ENCODE results near the gene TMEM31. TPM values are rescaled to one million over a fixed set of nuclear protein-coding genes. Genes with fewer than 3 reads are reported as not detected.

Gene TMEM31
- total and polyA plus RNA-seq, 2 of the 4 experiments (the other 2 are of a cell fraction) = 0.17 TPM; not detected in 1

DNA sequence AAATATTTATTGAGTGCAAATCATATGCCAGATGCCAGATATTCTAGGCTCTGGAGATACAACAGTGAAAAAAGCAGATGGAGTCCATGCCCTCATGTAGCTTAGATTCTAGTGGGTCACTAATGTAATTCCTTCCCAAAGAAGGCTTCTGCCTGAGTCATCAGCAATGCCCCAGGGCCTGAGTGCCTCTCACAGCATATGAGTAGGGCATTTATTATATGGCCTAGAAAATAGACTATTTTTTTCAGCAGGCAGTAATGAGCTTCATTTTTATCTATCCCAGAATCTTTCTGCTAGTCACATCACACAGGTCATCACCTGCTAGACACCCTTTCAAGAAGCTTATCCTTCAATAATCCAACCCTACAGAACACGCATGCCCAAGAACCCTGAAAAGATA is 22.3 kb downstream of the TMEM31 start:
- H2BK5ac ChIP-seq (ENCODE audit: low read depth, low read length, poor library complexity, severe bottlenecking) = no peak overlapping the region
- WGBS, 2 experiments (ENCODE audit: extremely low coverage in 2 of 2, insufficient read length in 1 of 2) = no CpG with 5 or more reads among the region's 1 CpG
- in situ Hi-C loops (cut with MboI; ENCODE audit: low sequenced_read_pairs) = no loop called here
- H3K36me3 ChIP-seq (ENCODE audit: control insufficient read depth, insufficient read depth, low read length) = no peaks in the 10 kb centered on the region
- H3K14ac ChIP-seq (replicated peaks; ENCODE audit: low read depth, low read length) = no peak overlapping the region
- H2BK20ac ChIP-seq (ENCODE audit: low read depth, low read length) = no peak overlapping the region
- no peak overlapping the region for H2AK5ac ChIP-seq (ENCODE audit: low read depth, low read length)
- no peak for TF ChIP-seq MXI1 (IDR thresholded peaks at IDR 0.05; ENCODE audit: borderline replicate concordance, low read depth, low read length)
- no peak for TF ChIP-seq RAD21 (IDR thresholded peaks at IDR 0.05; ENCODE audit: low read length)
- TF ChIP-seq MAZ (IDR thresholded peaks at IDR 0.05; ENCODE audit: borderline replicate concordance, low read depth, low read length) = no peak
- TF ChIP-seq, protein P1, sequence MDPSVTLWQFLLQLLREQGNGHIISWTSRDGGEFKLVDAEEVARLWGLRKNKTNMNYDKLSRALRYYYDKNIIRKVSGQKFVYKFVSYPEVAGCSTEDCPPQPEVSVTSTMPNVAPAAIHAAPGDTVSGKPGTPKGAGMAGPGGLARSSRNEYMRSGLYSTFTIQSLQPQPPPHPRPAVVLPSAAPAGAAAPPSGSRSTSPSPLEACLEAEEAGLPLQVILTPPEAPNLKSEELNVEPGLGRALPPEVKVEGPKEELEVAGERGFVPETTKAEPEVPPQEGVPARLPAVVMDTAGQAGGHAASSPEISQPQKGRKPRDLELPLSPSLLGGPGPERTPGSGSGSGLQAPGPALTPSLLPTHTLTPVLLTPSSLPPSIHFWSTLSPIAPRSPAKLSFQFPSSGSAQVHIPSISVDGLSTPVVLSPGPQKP (IDR thresholded peaks at IDR 0.05; ENCODE audit: borderline replicate concordance, low read depth, low read length) = no peak
- no peak for TF ChIP-seq RFX5 (IDR thresholded peaks at IDR 0.05; ENCODE audit: low read depth, low read length)
- TF ChIP-seq, protein P2, sequence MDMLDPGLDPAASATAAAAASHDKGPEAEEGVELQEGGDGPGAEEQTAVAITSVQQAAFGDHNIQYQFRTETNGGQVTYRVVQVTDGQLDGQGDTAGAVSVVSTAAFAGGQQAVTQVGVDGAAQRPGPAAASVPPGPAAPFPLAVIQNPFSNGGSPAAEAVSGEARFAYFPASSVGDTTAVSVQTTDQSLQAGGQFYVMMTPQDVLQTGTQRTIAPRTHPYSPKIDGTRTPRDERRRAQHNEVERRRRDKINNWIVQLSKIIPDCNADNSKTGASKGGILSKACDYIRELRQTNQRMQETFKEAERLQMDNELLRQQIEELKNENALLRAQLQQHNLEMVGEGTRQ (IDR thresholded peaks at IDR 0.05; ENCODE audit: low read depth, low read length) = no peak
- no peak for TF ChIP-seq RCOR1 (IDR thresholded peaks at IDR 0.05; ENCODE audit: insufficient replicate concordance, low read length)
- no peak for TF ChIP-seq POLR2A (IDR thresholded peaks at IDR 0.05; ENCODE audit: low read depth, low read length)
- TF ChIP-seq CHD1 (IDR thresholded peaks at IDR 0.05; ENCODE audit: low read depth, low read length) = no peak
- H4K20me1 ChIP-seq (ENCODE audit: insufficient read depth, low read length) = no peaks in the 10 kb centered on the region
- H4K5ac ChIP-seq (ENCODE audit: low read depth, low read length) = no peak overlapping the region
- DNase-seq (no peak), ATAC-seq (ENCODE audit: low read depth) (no peak)
- no peak overlapping the region for H2AK9ac ChIP-seq (replicated peaks; ENCODE audit: low read depth, low read length, poor library complexity)
- ChIA-PET POLR2A (ENCODE audit: unreplicated experiment) (no interaction called here), CTCF (no interaction called here)
- dilution Hi-C loops (cut with HindIII; ENCODE audit: low sequenced_read_pairs, unreplicated experiment) = no loop called here
- no peak overlapping the region for H3K27ac ChIP-seq (ENCODE audit: insufficient read depth, low read length)
- H4K8ac ChIP-seq (ENCODE audit: low read depth in 2 of 2, low read length in 2 of 2) = no peak overlapping the region
- peaks cover 9% of the 10 kb centered on the region; the same call in 1 of the 2 replicates for H3K27me3 ChIP-seq (ENCODE audit: control insufficient read depth, insufficient read depth, low read length)
- H3K56ac ChIP-seq (ENCODE audit: extremely low read depth, insufficient read depth, low read length) = no peak overlapping the region
- H3K4me3 ChIP-seq (ENCODE audit: insufficient read depth, low read depth, low read length) = no peak overlapping the region
- no peak overlapping the region for H3K4me2 ChIP-seq (ENCODE audit: low read depth, low read length)
- no TSS peak for BruUV-seq (replicated peaks)
- H3K18ac ChIP-seq (ENCODE audit: low read depth, low read length) = no peak overlapping the region
- H4K91ac ChIP-seq (ENCODE audit: insufficient read depth, low read depth, low read length) = no peak overlapping the region
- no peak overlapping the region for H3K23ac ChIP-seq (ENCODE audit: low read depth, low read length)
- no peak overlapping the region for H3K4ac ChIP-seq (ENCODE audit: low read depth, low read length)
- H3K4me1 ChIP-seq (ENCODE audit: control insufficient read depth, insufficient read depth, low read length) = peaks cover 8% of the 10 kb centered on the region
- H2BK120ac ChIP-seq (ENCODE audit: low read depth, low read length) = no peak overlapping the region
- H2BK15ac ChIP-seq (ENCODE audit: low read depth, low read length) = no peak overlapping the region
- H3K9me1 ChIP-seq (ENCODE audit: insufficient read depth, low read length) = peaks cover 6% of the 10 kb centered on the region; the same call in 1 of the 2 replicates
- intact Hi-C loops (cut with micrococcal nuclease) = no loop called here
- no peak overlapping the region for H2AFZ ChIP-seq (replicated peaks; ENCODE audit: low read length, poor library complexity)
- no peaks in the 10 kb centered on the region for H3K79me1 ChIP-seq (ENCODE audit: low read depth in 1 of 2, low read length in 2 of 2)
- no peak overlapping the region for H3K9ac ChIP-seq (ENCODE audit: low read depth, low read length)
- no peaks in the 10 kb centered on the region; the same call in 1 of the 2 replicates for H3K9me3 ChIP-seq (ENCODE audit: control insufficient read depth, insufficient read depth, low read length)

Data from IMR-90 (cell line).